OCI-LY1 (cell line): ENCODE results near the gene SERPINB8.
A peak's percentile ranks its signal among the peaks of the same experiment; 100 is the strongest.

ENCODE experiments used
- H2AFZ ChIP-seq: fragments of 200-600 bp; sonication (generic), shearing (Covaris generic); 2 replicates; pipeline ENCODE4 v1.6.0; 2014; ENCODE audit warnings: antibody characterized with exemption, mild to moderate bottlenecking, low read length
- H3F3A ChIP-seq: fragments of 200-600 bp; sonication (generic), shearing (Covaris generic); 2 replicates; pipeline ENCODE4 v1.6.0; 2014; ENCODE audit warnings: mild to moderate bottlenecking, antibody characterized with exemption, low read length, moderate library complexity; ENCODE audit not compliant: insufficient read depth
- H3K27ac ChIP-seq: fragments of 200-600 bp; sonication (generic); 2 replicates; pipeline ENCODE4 v1.5.1; 2014; ENCODE audit warnings: low read length, mixed run types, mild to moderate bottlenecking, low read depth; ENCODE audit not compliant: poor library complexity, severe bottlenecking
- H3K27me3 ChIP-seq: fragments of 200-600 bp; sonication (generic); 2 replicates; pipeline ENCODE4 v1.6.0; 2014; ENCODE audit warnings: antibody characterized with exemption, mild to moderate bottlenecking, low read length, moderate library complexity; ENCODE audit not compliant: insufficient read depth
- H3K36me3 ChIP-seq: fragments of 200-600 bp; sonication (generic); 2 replicates; pipeline ENCODE4 v1.6.1; 2014; ENCODE audit warnings: mild to moderate bottlenecking, antibody characterized with exemption, low read length, moderate library complexity, mixed read lengths; ENCODE audit not compliant: insufficient read depth
- H3K4me1 ChIP-seq: fragments of 200-600 bp; sonication (generic); 2 replicates; pipeline ENCODE4 v1.5.1; 2014; ENCODE audit warnings: mild to moderate bottlenecking, low read length, moderate library complexity; ENCODE audit not compliant: insufficient read depth, severe bottlenecking
- H3K4me2 ChIP-seq: fragments of 200-600 bp; sonication (generic), shearing (Covaris generic); 2 replicates; pipeline ENCODE4 v1.6.1; 2014; ENCODE audit warnings: low read length
- H3K4me3 ChIP-seq: fragments of 200-600 bp; sonication (generic); 2 replicates; pipeline ENCODE4 v1.5.1; 2014; ENCODE audit warnings: low read length, low read depth, mild to moderate bottlenecking, mixed read lengths; ENCODE audit not compliant: poor library complexity, severe bottlenecking
- H3K79me2 ChIP-seq: fragments of 200-600 bp; shearing (Covaris generic); 2 replicates; pipeline ENCODE4 v1.6.1; 2016; ENCODE audit warnings: mixed run types, low read length, mixed read lengths; ENCODE audit not compliant: insufficient read depth
- H3K9ac ChIP-seq: fragments of 200-600 bp; sonication (generic), shearing (Covaris generic); 2 replicates; pipeline ENCODE4 v1.6.1; 2014; ENCODE audit warnings: mild to moderate bottlenecking, low read length, mixed read lengths
- H3K9me2 ChIP-seq: fragments of 200-600 bp; sonication (generic), shearing (Covaris generic); 2 replicates; pipeline ENCODE4 v1.6.1; 2014; ENCODE audit warnings: low read depth, mild to moderate bottlenecking, low read length, mixed read lengths
- H3K9me3 ChIP-seq: fragments of 200-600 bp; shearing (Covaris generic); 2 replicates; pipeline ENCODE4 v1.6.1; 2014; ENCODE audit warnings: low read length, mixed read lengths
- H4K20me1 ChIP-seq: fragments of 200-600 bp; sonication (generic), shearing (Covaris generic); 2 replicates; pipeline ENCODE4 v1.6.0; 2016; ENCODE audit warnings: mild to moderate bottlenecking, low read length; ENCODE audit not compliant: insufficient read depth
- EZH2 ChIP-seq: fragments of 200-600 bp; sonication (generic), shearing (Covaris generic); IDR thresholded peaks from 2 replicates; pipeline ENCODE4 v1.8.0; 2017; ENCODE audit warnings: borderline replicate concordance, mixed run types, mild to moderate bottlenecking, antibody characterized with exemption, low read length, moderate library complexity, mixed read lengths
- TF ChIP-seq, protein P1 (sequence below): fragments of 200-600 bp; sonication (generic), shearing (Covaris generic); IDR thresholded peaks from 2 replicates; pipeline ENCODE4 v1.5.1; 2017; ENCODE audit warnings: mild to moderate bottlenecking, antibody characterized with exemption, low read length, moderate library complexity, mixed read lengths

SERPINB8 gene

GRCh38 chr18:63974991-63975390 is 5.1 kb downstream of the SERPINB8 start:
- no peaks in the 10 kb centered on the region for H3K4me1 ChIP-seq
- no peak overlapping the region for H3K27ac ChIP-seq
- H3F3A ChIP-seq, result no peaks in the 10 kb centered on the region
- no peak overlapping the region for H2AFZ ChIP-seq
- H4K20me1 ChIP-seq, result no peaks in the 10 kb centered on the region
- H3K9me2 ChIP-seq, result no peaks in the 10 kb centered on the region
- H3K9me3 ChIP-seq, result no peaks in the 10 kb centered on the region
- TF ChIP-seq, protein P1, sequence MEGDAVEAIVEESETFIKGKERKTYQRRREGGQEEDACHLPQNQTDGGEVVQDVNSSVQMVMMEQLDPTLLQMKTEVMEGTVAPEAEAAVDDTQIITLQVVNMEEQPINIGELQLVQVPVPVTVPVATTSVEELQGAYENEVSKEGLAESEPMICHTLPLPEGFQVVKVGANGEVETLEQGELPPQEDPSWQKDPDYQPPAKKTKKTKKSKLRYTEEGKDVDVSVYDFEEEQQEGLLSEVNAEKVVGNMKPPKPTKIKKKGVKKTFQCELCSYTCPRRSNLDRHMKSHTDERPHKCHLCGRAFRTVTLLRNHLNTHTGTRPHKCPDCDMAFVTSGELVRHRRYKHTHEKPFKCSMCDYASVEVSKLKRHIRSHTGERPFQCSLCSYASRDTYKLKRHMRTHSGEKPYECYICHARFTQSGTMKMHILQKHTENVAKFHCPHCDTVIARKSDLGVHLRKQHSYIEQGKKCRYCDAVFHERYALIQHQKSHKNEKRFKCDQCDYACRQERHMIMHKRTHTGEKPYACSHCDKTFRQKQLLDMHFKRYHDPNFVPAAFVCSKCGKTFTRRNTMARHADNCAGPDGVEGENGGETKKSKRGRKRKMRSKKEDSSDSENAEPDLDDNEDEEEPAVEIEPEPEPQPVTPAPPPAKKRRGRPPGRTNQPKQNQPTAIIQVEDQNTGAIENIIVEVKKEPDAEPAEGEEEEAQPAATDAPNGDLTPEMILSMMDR, result peak; percentile 39; the same call in 1 of the 2 replicates
- TF ChIP-seq EZH2, result no peak
- H3K4me3 ChIP-seq, result no peak overlapping the region
- no peaks in the 10 kb centered on the region for H3K79me2 ChIP-seq
- H3K4me2 ChIP-seq, result no peak overlapping the region
- H3K36me3 ChIP-seq, result no peaks in the 10 kb centered on the region
- H3K9ac ChIP-seq, result no peak overlapping the region
- H3K27me3 ChIP-seq, result 0 out of 2 replicates have a peak, but pooled peaks cover 3% of the 10 kb centered on the region

DNA sequence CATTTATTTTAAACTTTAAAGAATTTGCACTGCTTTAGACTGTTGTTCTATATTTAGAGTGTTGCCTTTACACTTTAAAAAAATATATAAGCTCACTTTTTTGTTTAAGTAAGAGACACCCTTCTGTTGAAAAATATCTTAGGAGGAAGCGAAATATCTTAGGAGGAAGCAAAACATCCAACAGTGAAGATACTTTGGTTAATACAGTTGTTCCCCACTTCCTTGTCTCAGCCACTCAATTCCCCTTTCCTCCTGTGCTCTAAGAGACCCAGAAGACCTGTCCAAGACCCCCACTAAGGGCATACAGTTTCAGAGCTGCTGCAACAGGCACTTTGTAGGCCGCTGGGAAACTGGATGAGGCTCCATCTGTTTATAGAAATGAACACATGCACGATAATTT is 5.7 kb downstream of the SERPINB8 start:
- Histone ChIP-seq H3K9me3 (no peaks in the 10 kb centered on the region), H3K79me2 (no peaks in the 10 kb centered on the region), H3K27me3 (0 out of 2 replicates have a peak, but pooled peaks cover 3% of the 10 kb centered on the region), H3K27ac (no peak overlapping the region), H3K4me2 (no peak overlapping the region), H3K4me3 (no peak overlapping the region), H3K4me1 (no peaks in the 10 kb centered on the region), H4K20me1 (no peaks in the 10 kb centered on the region), H2AFZ (no peak overlapping the region), H3F3A (no peaks in the 10 kb centered on the region), H3K9ac (no peak overlapping the region), H3K9me2 (no peaks in the 10 kb centered on the region), H3K36me3 (no peaks in the 10 kb centered on the region)
- no peak for TF ChIP-seq EZH2
- TF ChIP-seq, protein P1, result no peak

DNA sequence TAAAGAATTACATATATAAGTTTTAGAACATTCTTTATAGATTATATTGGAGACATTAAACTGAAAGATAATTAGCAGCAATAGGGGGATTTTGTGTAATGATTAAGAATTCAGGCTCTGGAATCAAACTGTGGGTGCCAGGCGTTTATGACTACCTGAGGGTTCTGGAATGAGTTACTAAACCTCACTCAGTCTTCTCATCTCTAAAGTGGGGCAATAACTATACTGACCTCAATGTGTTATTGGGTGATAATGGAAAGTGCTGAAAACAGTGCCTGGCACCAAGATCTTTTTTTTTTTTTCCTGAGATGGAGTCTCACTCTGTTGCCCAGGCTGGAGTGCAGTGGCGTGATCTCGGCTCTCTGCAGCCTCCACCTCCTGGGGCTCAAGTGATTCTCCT is 7.2 kb downstream of the SERPINB8 start:
- no peaks in the 10 kb centered on the region for H3K36me3 ChIP-seq
- H3K4me1 ChIP-seq, result no peaks in the 10 kb centered on the region
- H3K9ac ChIP-seq, result no peak overlapping the region
- no peak overlapping the region for H3K27ac ChIP-seq
- H3K4me2 ChIP-seq, result no peak overlapping the region
- no peaks in the 10 kb centered on the region for H3K79me2 ChIP-seq
- H2AFZ ChIP-seq, result no peak overlapping the region
- no peaks in the 10 kb centered on the region for H3K9me3 ChIP-seq
- H3K9me2 ChIP-seq, result no peaks in the 10 kb centered on the region
- TF ChIP-seq, protein P1, result no peak
- TF ChIP-seq EZH2, result no peak
- no peaks in the 10 kb centered on the region for H3K27me3 ChIP-seq
- no peak overlapping the region for H3K4me3 ChIP-seq
- H4K20me1 ChIP-seq, result no peaks in the 10 kb centered on the region
- H3F3A ChIP-seq, result no peaks in the 10 kb centered on the region
